ENCODE data around the gene MPIG6B.

MPIG6B gene

DNA sequence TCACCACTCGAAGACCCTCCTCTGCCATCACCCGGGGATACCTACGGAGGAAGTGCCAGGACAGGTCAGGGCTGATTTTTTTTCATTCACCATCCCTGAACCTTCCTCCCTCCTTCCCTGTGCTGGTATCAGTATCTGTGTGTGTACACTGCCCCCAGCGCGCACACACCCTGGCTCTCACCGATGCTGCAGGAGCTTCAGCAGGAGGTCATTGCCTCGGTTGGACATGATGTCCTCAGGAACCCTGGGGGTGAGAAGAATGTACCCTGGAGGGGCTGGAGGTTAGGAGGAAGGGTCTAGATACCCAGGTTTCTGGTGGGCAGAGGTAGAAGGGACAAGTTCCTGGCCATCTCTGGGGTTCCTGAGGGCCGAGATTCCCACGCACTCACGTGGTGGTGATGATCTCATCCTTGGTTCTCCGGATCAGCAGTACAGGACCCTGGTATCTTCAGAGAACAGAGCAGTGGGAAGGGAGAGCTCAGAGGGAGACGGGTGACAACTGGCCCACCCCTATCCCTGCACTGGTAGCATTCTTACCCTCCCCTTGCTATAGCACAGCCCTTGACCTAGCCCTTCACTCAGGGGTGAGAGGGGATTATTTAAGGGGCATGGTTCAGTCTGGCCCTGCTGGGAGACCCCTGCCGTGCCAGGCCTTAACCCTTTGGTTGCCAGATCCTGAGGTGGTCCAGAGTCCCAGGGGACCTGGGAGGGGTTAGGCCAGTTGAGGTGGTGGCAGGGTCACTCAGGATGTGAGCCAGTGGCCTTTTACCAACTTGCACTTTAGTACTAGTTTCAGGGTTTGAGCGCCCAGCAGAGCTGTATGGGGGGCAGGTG lies 35.1 kb upstream of the MPIG6B start:
- no peak overlapping the region for H3K9ac ChIP-seq (ENCODE audit: low read length)
- H3K4me3 ChIP-seq (ENCODE audit: low read length), result no peak overlapping the region
- H3K9me2 ChIP-seq (replicated peaks; ENCODE audit: insufficient read depth, low read length), result no peaks in the 10 kb centered on the region
- H3K79me2 ChIP-seq (ENCODE audit: low read length), result no peaks in the 10 kb centered on the region
- no peaks in the 10 kb centered on the region for H3F3A ChIP-seq (ENCODE audit: insufficient read depth, low read length)
- H3K27ac ChIP-seq (ENCODE audit: low read length), result no peak overlapping the region
- TF ChIP-seq, protein P1, sequence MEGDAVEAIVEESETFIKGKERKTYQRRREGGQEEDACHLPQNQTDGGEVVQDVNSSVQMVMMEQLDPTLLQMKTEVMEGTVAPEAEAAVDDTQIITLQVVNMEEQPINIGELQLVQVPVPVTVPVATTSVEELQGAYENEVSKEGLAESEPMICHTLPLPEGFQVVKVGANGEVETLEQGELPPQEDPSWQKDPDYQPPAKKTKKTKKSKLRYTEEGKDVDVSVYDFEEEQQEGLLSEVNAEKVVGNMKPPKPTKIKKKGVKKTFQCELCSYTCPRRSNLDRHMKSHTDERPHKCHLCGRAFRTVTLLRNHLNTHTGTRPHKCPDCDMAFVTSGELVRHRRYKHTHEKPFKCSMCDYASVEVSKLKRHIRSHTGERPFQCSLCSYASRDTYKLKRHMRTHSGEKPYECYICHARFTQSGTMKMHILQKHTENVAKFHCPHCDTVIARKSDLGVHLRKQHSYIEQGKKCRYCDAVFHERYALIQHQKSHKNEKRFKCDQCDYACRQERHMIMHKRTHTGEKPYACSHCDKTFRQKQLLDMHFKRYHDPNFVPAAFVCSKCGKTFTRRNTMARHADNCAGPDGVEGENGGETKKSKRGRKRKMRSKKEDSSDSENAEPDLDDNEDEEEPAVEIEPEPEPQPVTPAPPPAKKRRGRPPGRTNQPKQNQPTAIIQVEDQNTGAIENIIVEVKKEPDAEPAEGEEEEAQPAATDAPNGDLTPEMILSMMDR (IDR thresholded peaks at IDR 0.05; ENCODE audit: low read length), result no peak
- TF ChIP-seq EZH2phosphoT487 (IDR thresholded peaks at IDR 0.05; ENCODE audit: low read length), result no peak
- TF ChIP-seq EZH2 (optimal IDR thresholded peaks at IDR 0.05; ENCODE audit: low read depth, low read length), result no peak
- H3K27me3 ChIP-seq (replicated peaks; ENCODE audit: insufficient read depth, low read length), result no peaks in the 10 kb centered on the region
- H3K9me3 ChIP-seq (replicated peaks; ENCODE audit: insufficient read depth, low read length), result no peaks in the 10 kb centered on the region
- H3K36me3 ChIP-seq (replicated peaks; ENCODE audit: insufficient read depth, low read length), result no peaks in the 10 kb centered on the region
- no peaks in the 10 kb centered on the region for H4K20me1 ChIP-seq (ENCODE audit: insufficient read depth, low read length)
- DNase-seq, result no peak
- no peak overlapping the region for H3K4me2 ChIP-seq (ENCODE audit: low read depth, low read length)
- no peaks in the 10 kb centered on the region for H3K4me1 ChIP-seq (ENCODE audit: low read length)
- H2AFZ ChIP-seq (ENCODE audit: low read length), result no peak overlapping the region

DNA sequence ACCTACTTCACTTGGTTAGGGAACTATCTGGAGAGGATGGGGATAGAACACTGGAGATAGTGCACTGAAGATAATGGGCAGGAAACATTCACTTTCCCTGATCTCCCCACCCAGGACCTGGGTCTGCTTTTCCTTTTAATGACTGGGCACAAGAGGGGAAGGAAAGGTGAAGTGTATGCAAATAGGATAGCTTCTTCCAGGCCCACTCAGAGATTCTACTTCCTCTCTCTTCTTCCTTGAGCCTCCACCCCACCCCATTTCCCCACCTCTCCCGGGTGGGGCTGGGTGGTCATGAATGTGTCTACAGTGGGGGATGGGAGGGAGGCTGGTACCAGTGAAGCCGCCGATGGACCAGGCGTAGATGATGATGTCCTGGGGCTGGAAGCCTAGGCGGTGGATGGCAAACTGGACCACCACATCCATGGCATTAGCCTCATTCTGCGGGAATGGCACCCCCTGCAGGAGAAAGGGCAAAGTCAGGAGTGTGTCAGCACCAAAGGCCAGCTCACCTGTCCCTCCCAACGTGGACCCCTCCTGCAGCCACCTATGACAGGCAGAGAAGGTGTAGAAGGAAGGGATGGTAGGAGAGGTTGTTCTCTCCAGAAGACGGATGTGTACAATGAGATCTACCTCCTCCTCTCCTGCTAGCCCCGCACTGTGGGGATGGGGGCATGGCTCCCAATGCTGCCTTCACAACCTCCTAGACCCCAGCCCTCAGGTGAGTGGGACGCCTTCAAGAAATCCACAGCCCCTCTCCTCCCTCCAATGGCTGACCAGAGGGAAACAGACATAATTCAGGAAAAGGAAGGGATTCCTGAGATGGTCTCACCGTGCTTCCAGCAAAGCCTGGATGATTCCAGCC lies 33.7 kb upstream of the MPIG6B start:
- Histone ChIP-seq H3K4me2 (ENCODE audit: low read depth, low read length) (no peak overlapping the region), H3K27me3 (replicated peaks; ENCODE audit: insufficient read depth, low read length) (no peaks in the 10 kb centered on the region), H3K9me3 (replicated peaks; ENCODE audit: insufficient read depth, low read length) (no peaks in the 10 kb centered on the region), H3K9me2 (replicated peaks; ENCODE audit: insufficient read depth, low read length) (no peaks in the 10 kb centered on the region), H3K27ac (ENCODE audit: low read length) (no peak overlapping the region), H3K36me3 (replicated peaks; ENCODE audit: insufficient read depth, low read length) (no peaks in the 10 kb centered on the region), H3K4me1 (ENCODE audit: low read length) (no peaks in the 10 kb centered on the region), H3K9ac (ENCODE audit: low read length) (no peak overlapping the region), H3F3A (ENCODE audit: insufficient read depth, low read length) (no peaks in the 10 kb centered on the region), H4K20me1 (ENCODE audit: insufficient read depth, low read length) (no peaks in the 10 kb centered on the region), H3K79me2 (ENCODE audit: low read length) (no peaks in the 10 kb centered on the region), H3K4me3 (ENCODE audit: low read length) (no peak overlapping the region), H2AFZ (ENCODE audit: low read length) (no peak overlapping the region)
- TF ChIP-seq EZH2 (optimal IDR thresholded peaks at IDR 0.05; ENCODE audit: low read depth, low read length) (no peak), EZH2phosphoT487 (IDR thresholded peaks at IDR 0.05; ENCODE audit: low read length) (no peak)
- TF ChIP-seq, protein P1 (IDR thresholded peaks at IDR 0.05; ENCODE audit: low read length), result peak; percentile 52
- DNase-seq, result no peak

DNA sequence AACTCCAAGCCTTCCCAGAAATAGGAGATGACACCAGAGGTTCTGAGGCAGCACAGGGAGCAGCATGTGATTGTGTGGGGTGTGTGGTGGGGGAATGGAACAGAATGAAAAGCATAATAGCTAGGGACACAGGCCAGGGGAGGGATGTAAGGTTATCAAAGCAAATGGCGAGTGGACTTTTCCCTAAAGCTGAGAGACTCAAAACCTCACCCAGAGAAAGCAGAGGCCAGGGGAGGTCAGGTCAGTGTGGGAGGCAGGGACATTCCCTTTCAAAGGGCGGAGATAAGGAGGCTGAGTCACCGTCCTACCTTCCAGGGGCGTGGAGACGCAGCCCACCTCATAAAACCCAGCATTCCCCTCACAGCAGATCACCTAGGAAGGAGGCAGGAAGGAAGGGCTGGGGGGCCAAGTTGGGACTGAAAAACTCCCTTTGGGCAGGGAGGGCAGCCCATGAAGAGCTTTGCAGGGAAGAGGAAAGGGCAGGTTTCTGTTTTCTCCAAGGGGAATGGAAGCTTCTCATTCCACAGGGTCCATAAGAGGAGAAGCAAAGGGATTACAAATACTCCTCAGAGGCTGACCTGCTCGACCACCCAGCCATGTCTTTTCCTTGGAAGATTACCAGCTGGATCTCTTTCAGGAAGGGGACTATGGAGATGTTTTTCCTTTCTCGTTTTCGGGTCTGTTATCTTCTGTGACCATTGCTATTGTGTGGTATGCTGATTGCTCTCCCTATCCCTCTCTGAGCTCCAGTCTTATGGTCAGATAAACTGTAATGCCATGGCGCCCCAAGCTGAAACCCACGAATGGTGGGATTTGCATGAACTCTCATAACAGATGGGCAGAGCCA lies 32.7 kb upstream of the MPIG6B start:
- H2AFZ ChIP-seq (ENCODE audit: low read length), result no peak overlapping the region
- H3K4me2 ChIP-seq (ENCODE audit: low read depth, low read length), result no peak overlapping the region
- no peaks in the 10 kb centered on the region for H3K9me3 ChIP-seq (replicated peaks; ENCODE audit: insufficient read depth, low read length)
- no peak overlapping the region for H3K9ac ChIP-seq (ENCODE audit: low read length)
- no peak overlapping the region for H3K27ac ChIP-seq (ENCODE audit: low read length)
- H3K36me3 ChIP-seq (replicated peaks; ENCODE audit: insufficient read depth, low read length), result no peaks in the 10 kb centered on the region
- H3K79me2 ChIP-seq (ENCODE audit: low read length), result no peaks in the 10 kb centered on the region
- TF ChIP-seq EZH2phosphoT487 (IDR thresholded peaks at IDR 0.05; ENCODE audit: low read length), result no peak
- no peak for TF ChIP-seq EZH2 (optimal IDR thresholded peaks at IDR 0.05; ENCODE audit: low read depth, low read length)
- TF ChIP-seq, protein P1 (IDR thresholded peaks at IDR 0.05; ENCODE audit: low read length), result no peak
- no peaks in the 10 kb centered on the region for H3K4me1 ChIP-seq (ENCODE audit: low read length)
- H3F3A ChIP-seq (ENCODE audit: insufficient read depth, low read length), result no peaks in the 10 kb centered on the region
- no peaks in the 10 kb centered on the region for H3K27me3 ChIP-seq (replicated peaks; ENCODE audit: insufficient read depth, low read length)
- H3K9me2 ChIP-seq (replicated peaks; ENCODE audit: insufficient read depth, low read length), result no peaks in the 10 kb centered on the region
- no peaks in the 10 kb centered on the region for H4K20me1 ChIP-seq (ENCODE audit: insufficient read depth, low read length)
- no peak overlapping the region for H3K4me3 ChIP-seq (ENCODE audit: low read length)
- no peak for DNase-seq

Measured in MM.1S (cell line).